ACHN (cell line): ENCODE data around the gene ALX1.
"Not testable (repeated sequence)": the region's sequence is repeated elsewhere in the genome, so short reads cannot be mapped to it uniquely, and the experiment has no call there.

Experiments used
- DNase-seq: peaks from one replicate; pipeline ENCODE4 v3.0.0-alpha.2; 2015
- in situ Hi-C: cut with HindIII; loops from 2 replicates; pipeline ENCODE4 v1.10.0; 2017; ENCODE audit warnings: low sequenced_read_pairs, low pct_ligation_motif_present, low pct_unique_long_range_greater_than_20kb

The ALX1 gene

DNA sequence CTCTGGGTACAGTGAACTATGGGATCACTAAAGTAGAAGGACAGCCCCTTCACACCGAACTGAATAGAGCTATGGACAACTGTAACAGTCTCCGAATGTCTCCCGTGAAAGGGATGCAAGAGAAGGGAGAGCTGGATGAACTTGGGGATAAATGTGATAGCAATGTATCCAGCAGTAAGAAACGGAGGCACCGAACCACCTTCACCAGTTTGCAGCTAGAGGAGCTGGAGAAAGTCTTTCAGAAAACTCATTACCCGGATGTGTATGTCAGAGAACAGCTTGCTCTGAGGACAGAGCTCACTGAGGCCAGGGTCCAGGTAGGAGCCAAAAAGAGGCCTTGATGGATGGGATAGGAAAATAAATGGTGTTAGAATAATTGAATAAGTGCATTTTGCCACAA, 3.5 kb downstream of the ALX1 start:
- DNase-seq: no peak

DNA sequence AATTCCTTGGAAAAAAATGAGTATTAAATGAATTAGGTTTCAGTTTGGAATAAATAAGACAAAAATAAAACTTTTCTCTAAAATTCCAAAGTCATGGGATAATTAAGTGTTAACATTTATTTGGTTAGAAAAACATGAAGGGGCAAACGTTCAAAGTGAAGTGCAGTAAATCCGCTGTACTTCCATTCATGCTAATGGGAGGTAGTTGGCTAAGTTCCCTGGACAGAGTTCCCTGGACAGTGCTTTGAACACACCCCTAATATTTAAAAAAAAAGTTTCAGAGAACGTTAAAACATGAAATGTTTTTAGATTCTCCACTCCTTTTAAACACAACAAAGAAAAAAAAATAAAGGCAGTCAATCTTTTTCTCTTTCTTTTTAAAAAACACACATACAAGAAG, 16.3 kb downstream of the ALX1 start:
- DNase-seq: no peak
- in situ Hi-C loops: no loop called here

More for the DNA sequence above, 3.5 kb downstream of the ALX1 start:
- in situ Hi-C loops: no loop called here

DNA sequence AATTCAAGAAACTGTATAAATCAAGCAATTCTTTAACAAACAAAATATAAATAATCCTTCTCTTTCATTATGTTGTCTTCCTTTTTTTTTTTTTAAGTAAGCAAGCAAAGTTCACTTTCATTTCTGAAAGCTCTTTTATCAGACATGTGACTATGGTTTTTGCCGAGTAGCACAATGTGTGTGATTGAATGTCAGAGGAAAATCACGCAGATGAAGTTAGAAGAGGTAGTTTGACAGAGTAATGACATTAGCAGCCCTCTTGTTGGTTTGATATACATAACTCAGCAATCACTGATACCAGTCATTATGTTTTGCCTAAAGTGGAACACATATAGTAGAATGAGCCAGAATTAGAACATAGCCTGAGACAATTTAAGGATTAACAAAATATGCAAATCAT, 19.0 kb downstream of the ALX1 start:
- in situ Hi-C loops: no loop called here
- peak; percentile 32 for DNase-seq

DNA sequence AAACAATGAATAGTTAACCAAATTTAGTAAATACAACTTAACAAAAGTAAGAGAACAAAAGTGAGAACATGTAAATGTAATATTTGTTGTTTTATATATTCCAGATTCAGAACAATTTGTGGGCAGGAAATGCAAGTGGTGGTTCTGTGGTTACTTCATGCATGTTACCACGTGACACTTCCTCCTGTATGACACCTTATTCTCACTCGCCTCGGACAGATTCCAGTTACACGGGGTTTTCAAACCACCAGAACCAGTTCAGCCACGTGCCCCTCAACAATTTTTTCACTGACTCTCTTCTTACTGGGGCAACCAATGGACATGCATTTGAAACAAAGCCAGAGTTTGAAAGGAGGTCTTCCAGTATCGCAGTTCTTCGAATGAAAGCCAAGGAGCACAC, 21.0 kb downstream of the ALX1 start:
- in situ Hi-C loops: no loop called here
- no peak for DNase-seq

DNA sequence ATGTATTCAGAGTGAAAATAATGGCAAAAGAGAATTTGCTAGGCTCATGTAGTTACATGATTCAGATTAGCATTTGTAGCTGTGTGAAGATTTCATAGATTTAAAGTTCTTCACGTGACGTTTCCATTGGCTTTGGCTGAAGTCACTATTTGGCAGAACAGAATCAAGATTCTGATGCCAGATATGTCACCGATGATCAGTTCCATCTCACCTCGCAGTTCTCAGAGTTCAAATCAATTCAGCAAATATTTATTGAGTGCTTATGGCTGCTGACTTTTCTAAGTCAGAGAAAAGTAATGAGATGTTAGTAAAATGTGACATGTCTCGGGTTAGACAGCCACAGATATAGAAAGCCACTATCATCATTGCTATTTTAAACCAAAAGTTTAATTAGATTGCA, 28.4 kb downstream of the ALX1 start:
- in situ Hi-C loops: no loop called here
- DNase-seq: no peak

DNA sequence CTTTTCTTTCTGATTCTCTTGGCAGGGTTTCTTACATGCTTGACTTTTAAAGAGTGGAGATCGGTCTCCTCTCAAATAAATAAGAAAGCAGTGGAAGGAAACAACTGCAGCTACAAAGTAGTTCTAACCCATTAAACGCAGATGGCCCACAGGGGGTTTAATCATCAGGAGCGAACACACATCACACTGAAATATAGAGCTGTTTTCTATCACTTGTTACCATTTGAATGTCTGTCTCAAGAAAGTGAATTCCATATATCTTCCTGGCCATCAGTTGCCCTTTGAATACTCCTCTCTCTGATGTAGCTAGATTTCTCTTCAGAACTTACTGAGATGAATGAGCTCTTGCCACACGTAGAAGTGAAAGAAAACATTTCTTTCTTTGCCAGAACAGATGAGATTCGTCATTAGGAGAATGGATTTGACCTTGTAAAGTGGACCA, 29.1 kb downstream of the ALX1 start:
- no peak for DNase-seq

DNA sequence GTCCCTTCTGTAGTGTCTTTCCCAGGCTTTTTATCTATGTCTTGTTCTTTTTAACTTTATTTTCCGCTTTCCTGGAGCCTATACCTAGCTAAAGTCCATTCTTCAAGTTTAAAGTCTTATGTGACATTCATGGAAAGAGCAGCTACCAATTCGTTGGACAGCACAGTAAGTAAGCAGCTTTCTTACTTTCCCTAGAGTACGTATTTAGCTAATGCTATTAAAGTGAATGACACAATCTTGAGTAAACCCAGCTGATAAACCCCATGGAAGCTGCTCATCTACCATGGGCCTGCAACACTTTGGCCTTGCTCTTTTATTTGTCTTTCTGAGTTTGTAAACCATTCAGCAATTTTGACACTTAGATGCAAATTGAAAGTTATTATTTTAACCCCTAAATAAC, 30.0 kb downstream of the ALX1 start:
- in situ Hi-C loops: no loop called here
- DNase-seq: no peak

More for the DNA sequence above, 29.1 kb downstream of the ALX1 start:
- in situ Hi-C loops: no loop called here

DNA sequence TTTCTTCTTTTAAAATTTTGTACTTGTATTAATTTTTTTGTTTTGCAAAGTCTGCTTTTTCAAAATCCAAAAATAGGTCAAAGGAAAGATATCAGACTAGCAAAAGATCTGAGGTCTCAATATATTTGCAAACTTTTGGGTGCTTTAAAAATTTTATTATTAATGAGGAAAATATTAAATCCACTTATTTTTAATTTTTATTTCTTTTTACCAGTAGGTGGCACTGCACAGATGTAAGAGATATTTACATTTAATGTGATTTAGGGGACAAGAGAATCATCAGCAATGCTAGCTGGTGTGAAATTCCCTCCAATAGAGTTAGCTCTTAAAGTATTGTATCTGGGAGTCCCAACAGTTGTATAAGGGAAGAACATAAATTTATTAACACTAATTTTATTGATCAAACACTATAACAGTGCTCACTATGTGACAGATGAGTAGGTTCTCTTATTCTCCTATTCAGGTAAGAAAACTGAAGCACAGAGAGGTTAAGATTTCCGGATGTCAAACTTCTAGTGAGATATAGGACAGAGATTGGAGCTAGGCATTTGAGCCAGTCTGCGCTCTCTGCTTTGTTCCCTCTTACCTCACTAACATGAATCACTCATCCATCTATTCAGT, 30.5 kb downstream of the ALX1 start:
- peak; percentile 45 for DNase-seq
- in situ Hi-C loops: no loop called here

DNA sequence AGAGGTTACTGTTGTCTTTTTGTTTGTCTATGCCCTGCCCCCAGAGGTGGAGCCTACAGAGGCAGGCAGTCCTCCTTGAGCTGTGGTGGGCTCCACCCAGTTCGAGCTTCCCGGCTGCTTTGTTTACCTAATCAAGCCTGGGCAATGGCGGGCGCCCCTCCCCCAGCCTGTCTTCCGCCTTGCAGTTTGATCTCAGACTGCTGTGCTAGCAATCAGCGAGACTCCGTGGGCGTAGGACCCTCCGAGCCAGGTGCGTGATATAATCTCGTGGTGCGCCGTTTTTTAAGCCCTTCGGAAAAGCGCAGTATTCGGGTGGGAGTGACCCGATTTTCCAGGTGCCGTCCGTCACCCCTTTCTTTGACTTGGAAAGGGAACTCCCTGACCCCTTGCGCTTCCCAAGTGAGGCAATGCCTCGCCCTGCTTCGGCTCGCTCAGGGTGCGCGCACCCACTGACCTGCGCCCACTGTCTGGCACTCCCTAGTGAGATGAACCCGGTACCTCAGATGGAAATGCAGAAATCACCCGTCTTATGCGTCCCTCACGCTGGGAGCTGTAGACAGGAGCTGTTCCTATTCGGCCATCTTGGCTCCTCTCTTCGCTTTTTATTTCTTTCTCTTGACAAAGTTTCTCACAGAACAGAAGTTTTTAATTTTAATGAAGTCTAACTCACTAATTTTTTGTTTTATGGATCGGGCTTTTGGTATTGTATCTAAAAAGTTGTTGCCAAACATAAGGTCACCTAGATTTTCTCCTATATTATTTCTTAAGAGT, 38.0 kb downstream of the ALX1 start:
- DNase-seq, in situ Hi-C loops: not testable (repeated sequence)

DNA sequence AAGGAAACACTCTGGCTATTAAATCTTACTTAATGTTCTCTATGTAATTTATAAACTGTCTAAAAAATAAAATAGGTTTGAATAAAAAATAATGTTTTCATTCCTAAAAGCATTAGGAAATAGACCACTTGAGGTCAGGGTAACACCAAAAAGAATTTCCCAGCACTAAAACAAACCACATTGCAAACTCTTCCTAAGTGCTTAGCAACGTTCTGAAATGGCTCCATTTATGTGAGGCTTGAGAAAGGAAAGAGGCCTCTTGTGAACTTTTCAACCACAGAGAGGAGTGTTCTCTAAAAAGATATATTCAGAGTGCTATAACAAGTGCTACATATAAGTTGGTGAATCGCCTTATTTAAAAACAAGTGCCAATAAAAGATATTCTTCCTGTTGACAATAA, 42.7 kb downstream of the ALX1 start:
- DNase-seq: no peak
- in situ Hi-C loops: no loop called here

DNA sequence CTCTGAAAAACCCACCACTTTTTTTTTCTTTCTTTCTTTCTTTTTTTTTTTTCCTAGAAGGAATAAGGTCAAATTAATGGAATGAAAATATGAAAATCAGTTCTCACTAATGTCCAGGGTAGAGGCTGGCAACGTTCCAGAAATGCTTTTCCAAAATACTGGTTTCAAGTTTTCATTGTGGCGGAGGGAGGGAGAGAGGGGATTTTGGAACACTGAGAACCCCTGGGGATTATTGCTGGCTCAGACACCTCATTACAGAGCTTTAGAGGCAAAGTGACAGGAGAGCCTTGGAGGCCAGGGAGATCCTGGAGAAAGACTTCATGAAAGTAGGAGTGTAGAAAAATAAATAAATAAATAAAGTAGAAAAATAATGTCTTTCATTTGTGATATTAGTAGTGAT, 45.4 kb downstream of the ALX1 start:
- DNase-seq: no peak
- in situ Hi-C loops: no loop called here

DNA sequence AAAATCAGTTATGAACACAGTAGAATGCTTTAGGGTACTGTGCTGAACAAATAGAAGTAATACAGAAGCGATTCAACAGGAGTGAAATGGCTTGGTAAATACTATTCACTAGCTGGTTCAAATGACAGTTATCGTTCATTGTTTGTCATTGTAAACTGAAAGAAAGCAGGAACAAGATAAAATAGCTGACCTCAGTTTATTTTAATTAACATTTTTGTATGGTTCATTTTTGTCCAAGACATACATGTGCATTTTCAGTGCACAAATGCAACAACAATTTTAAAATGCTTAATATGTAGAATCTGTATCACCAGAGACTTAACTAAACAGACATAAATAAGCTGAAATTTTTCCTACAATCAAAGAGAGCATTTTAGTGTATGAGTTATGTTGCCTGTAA, 49.9 kb downstream of the ALX1 start:
- in situ Hi-C loops: no loop called here

DNA sequence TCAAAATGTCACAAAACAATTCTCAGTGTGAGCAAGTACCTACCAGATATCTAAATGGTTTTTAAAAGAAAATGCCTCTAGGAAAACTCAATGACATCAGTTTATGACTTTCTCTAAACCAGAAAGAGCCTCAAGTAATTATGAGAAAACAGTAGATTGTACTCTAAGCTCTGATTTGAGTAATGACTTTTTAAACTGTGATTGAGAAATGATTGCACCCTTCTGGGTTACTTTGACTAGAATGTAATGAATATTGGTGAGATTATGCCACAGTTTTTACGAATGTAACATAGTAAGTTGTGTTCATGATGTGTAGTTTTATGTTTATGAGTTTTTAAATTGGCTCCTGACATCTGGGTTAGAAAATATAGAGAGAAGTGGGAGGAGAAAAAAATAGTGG, 68.8 kb downstream of the ALX1 start:
- no peak for DNase-seq
- in situ Hi-C loops: no loop called here

More for the DNA sequence above, 49.9 kb downstream of the ALX1 start:
- no peak for DNase-seq

DNA sequence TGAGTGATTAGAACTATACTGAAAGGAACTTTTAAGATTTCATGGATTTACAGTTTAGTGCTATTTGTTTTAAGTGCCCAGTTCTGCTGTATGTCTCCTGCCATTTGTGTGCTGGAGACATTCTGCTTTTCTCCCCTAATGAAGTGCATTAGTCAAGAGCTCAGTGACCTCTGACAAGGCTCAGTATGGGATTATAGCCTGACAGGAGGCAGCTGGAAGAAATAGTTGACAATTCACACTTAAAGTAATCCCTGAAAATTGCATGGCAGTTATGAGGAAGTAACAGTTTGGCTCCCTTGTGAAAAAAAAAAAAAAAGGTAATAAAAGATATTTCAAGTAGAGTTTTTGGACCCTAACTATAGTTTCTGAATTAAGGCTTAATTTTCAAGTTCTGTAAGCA, 70.3 kb downstream of the ALX1 start:
- DNase-seq: no peak
- in situ Hi-C loops: no loop called here
